HCT116 (cell line): ENCODE measurements around the gene CNTN4.

Experiments used
- EZH2 ChIP-seq: fragments of 200-600 bp; sonication (generic); IDR thresholded peaks from 2 replicates; pipeline ENCODE4 v1.6.1; 2017; ENCODE audit warnings: antibody characterized with exemption, mixed run types
- POLR2A ChIP-seq: IDR thresholded peaks from 2 replicates; pipeline ENCODE4 v1.7.0; 2011; ENCODE audit warnings: borderline replicate concordance; ENCODE audit not compliant: insufficient read depth, insufficient read length; ENCODE audit errors: extremely low read depth
- RAD21 ChIP-seq: IDR thresholded peaks from 2 replicates; pipeline ENCODE4 v1.6.1; 2012; ENCODE audit warnings: low read depth, mild to moderate bottlenecking

- TF ChIP-seq POLR2A, result no peak
- TF ChIP-seq EZH2, result no peak
- TF ChIP-seq RAD21, result no peak
Observed at GRCh38 chr3:3064297-3064696, 965.6 kb downstream of the CNTN4 start.
